Measurements from ENCODE around the gene RPL6.

DNA sequence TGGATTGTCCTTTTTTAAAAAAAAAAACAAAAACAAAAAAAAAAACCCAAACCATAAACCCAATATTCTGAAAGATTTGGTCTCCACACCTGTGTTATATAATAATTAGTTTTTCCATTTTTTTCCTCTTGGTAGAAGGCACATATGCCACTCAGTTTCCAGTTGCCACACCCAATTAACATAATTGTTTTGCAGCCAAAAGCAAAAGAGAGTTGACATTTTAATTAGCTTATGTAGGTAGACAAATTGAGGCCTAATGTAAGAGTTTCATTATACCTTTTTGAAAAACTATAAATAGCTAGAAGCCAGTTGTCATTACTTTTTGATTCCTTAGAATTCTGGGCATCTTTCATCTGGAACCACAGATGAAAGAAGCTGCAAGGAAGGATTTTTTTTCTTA, 30.4 kb upstream of the RPL6 start:
- TF ChIP-seq CTCF (IDR thresholded peaks at IDR 0.05) (no peak), POLR2A (IDR thresholded peaks at IDR 0.05) (no peak)

Measured in suprapubic skin (tissue), 3 donors.